ENCODE measurements around the gene RAMP1. TPM values are rescaled to one million over a fixed set of nuclear protein-coding genes. Genes with fewer than 3 reads are reported as not detected.
"Not testable (repeated sequence)": the region's sequence is repeated elsewhere in the genome, so short reads cannot be mapped to it uniquely, and the experiment has no call there.

Gene RAMP1
- total RNA-seq, 1 donor: 3.1 TPM

- DNase-seq (ENCODE audit: low read depth): peak; percentile 31
- no peak for TF ChIP-seq CTCF (IDR thresholded peaks at IDR 0.05; ENCODE audit: insufficient read depth, low read length)
- H3K4me3 ChIP-seq (ENCODE audit: low read depth, low read length): no peak overlapping the region
Measured at GRCh38 chr2:237866101-237866621, 6.7 kb downstream of the RAMP1 start.

- no peak for DNase-seq (ENCODE audit: low read depth)
- TF ChIP-seq CTCF (IDR thresholded peaks at IDR 0.05; ENCODE audit: insufficient read depth, low read length): no peak
Measured at GRCh38 chr2:237867465-237867864, 8.0 kb downstream of the RAMP1 start.

GRCh38 chr2:237868074-237868473, 8.7 kb downstream of the RAMP1 start:
- H3K4me3 ChIP-seq (ENCODE audit: low read depth, low read length); DNase-seq (ENCODE audit: low read depth): not testable (repeated sequence)

More at GRCh38 chr2:237867465-237867864, 8.0 kb downstream of the RAMP1 start:
- no peak overlapping the region for H3K4me3 ChIP-seq (ENCODE audit: low read depth, low read length)

GRCh38 chr2:237868631-237869342, 9.4 kb downstream of the RAMP1 start:
- peak; percentile 66 for DNase-seq (ENCODE audit: low read depth)
- H3K4me3 ChIP-seq (ENCODE audit: low read depth, low read length): no peak overlapping the region

GRCh38 chr2:237869343-237870102, 10.1 kb downstream of the RAMP1 start:
- no peak for TF ChIP-seq CTCF (IDR thresholded peaks at IDR 0.05; ENCODE audit: insufficient read depth, low read length)
- H3K4me3 ChIP-seq (ENCODE audit: low read depth, low read length): no peak overlapping the region
- DNase-seq (ENCODE audit: low read depth): no peak

More at GRCh38 chr2:237868631-237869342, 9.4 kb downstream of the RAMP1 start:
- no peak for TF ChIP-seq CTCF (IDR thresholded peaks at IDR 0.05; ENCODE audit: insufficient read depth, low read length)

- no peak overlapping the region for H3K4me3 ChIP-seq (ENCODE audit: low read depth, low read length)
- no peak for DNase-seq (ENCODE audit: low read depth)
- no peak for TF ChIP-seq CTCF (IDR thresholded peaks at IDR 0.05; ENCODE audit: insufficient read depth, low read length)
Measured at GRCh38 chr2:237870126-237870525, 10.7 kb downstream of the RAMP1 start.
